ENCODE results near the gene NUP98. TPM values are rescaled to one million over a fixed set of nuclear protein-coding genes. Genes with fewer than 3 reads are reported as not detected.
"Not testable (repeated sequence)": the region's sequence is repeated elsewhere in the genome, so short reads cannot be mapped to it uniquely, and the experiment has no call there.

NUP98 gene
- total RNA-seq, 2 donors from 2014 or later = 135 to 216 TPM

GRCh38 chr11:3660960-3661359, 136.4 kb downstream of the NUP98 start:
- H3K4me3 ChIP-seq = no peak overlapping the region
- H3K9me3 ChIP-seq = no peaks in the 10 kb centered on the region
- ATAC-seq (ENCODE audit: insufficient number of reproducible peaks, low FRiP score, low read depth) (no peak), DNase-seq (ENCODE audit: low spot score) (no peak)
- H3K4me1 ChIP-seq (ENCODE audit: control insufficient read depth in 1 of 2, low read depth in 2 of 2) = no peaks in the 10 kb centered on the region
- TF ChIP-seq CTCF (IDR thresholded peaks at IDR 0.05) = no peak
- peaks cover 6% of the 10 kb centered on the region for H3K36me3 ChIP-seq
- no peaks in the 10 kb centered on the region for H3K27me3 ChIP-seq (replicated peaks; ENCODE audit: insufficient read depth)
- H3K27ac ChIP-seq = no peak overlapping the region

GRCh38 chr11:3659595-3660515, 137.5 kb downstream of the NUP98 start:
- Histone ChIP-seq H3K36me3 (no peaks in the 10 kb centered on the region), H3K27ac (no peak overlapping the region), H3K4me3 (no peak overlapping the region), H3K9me3 (no peaks in the 10 kb centered on the region), H3K27me3 (replicated peaks; ENCODE audit: insufficient read depth) (no peaks in the 10 kb centered on the region), H3K4me1 (ENCODE audit: control insufficient read depth in 1 of 2, low read depth in 2 of 2) (no peaks in the 10 kb centered on the region)
- DNase-seq (ENCODE audit: low spot score) = no peak
- ATAC-seq (ENCODE audit: insufficient number of reproducible peaks, low FRiP score, low read depth) = no peak
- TF ChIP-seq CTCF (IDR thresholded peaks at IDR 0.05) = no peak

- DNase-seq (ENCODE audit: low spot score) = no peak
- H3K27ac ChIP-seq = no peak overlapping the region
- H3K4me1 ChIP-seq (ENCODE audit: control insufficient read depth in 1 of 2, low read depth in 2 of 2) = no peaks in the 10 kb centered on the region
- ATAC-seq (ENCODE audit: insufficient number of reproducible peaks, low FRiP score, low read depth) = no peak
- no peaks in the 10 kb centered on the region for H3K27me3 ChIP-seq (replicated peaks; ENCODE audit: insufficient read depth)
- no peak for TF ChIP-seq CTCF (IDR thresholded peaks at IDR 0.05)
- no peaks in the 10 kb centered on the region for H3K9me3 ChIP-seq
- H3K4me3 ChIP-seq = no peak overlapping the region
- no peaks in the 10 kb centered on the region for H3K36me3 ChIP-seq
Measured at GRCh38 chr11:3658252-3658651, 139.1 kb downstream of the NUP98 start.

GRCh38 chr11:3657331-3657730, 140.0 kb downstream of the NUP98 start:
- H3K27me3 ChIP-seq (replicated peaks; ENCODE audit: insufficient read depth); H3K27ac ChIP-seq; H3K4me1 ChIP-seq (ENCODE audit: control insufficient read depth in 1 of 2, low read depth in 2 of 2); H3K36me3 ChIP-seq; DNase-seq (ENCODE audit: low spot score); H3K9me3 ChIP-seq; H3K4me3 ChIP-seq; ATAC-seq (ENCODE audit: insufficient number of reproducible peaks, low FRiP score, low read depth): not testable (repeated sequence)

GRCh38 chr11:3655547-3655946, 141.8 kb downstream of the NUP98 start:
- no peak overlapping the region for H3K27ac ChIP-seq
- no peak for ATAC-seq (ENCODE audit: insufficient number of reproducible peaks, low FRiP score, low read depth)
- no peak overlapping the region for H3K4me3 ChIP-seq
- H3K4me1 ChIP-seq (ENCODE audit: control insufficient read depth in 1 of 2, low read depth in 2 of 2) = no peaks in the 10 kb centered on the region
- DNase-seq (ENCODE audit: low spot score) = no peak
- no peaks in the 10 kb centered on the region for H3K9me3 ChIP-seq
- no peaks in the 10 kb centered on the region for H3K36me3 ChIP-seq
- TF ChIP-seq CTCF (IDR thresholded peaks at IDR 0.05) = no peak
- no peaks in the 10 kb centered on the region for H3K27me3 ChIP-seq (replicated peaks; ENCODE audit: insufficient read depth)

- not testable (repeated sequence) for H3K27ac ChIP-seq, H3K9me3 ChIP-seq
Measured at GRCh38 chr11:3652514-3652913, 144.8 kb downstream of the NUP98 start.

GRCh38 chr11:3649374-3649773, 148.0 kb downstream of the NUP98 start:
- H3K4me3 ChIP-seq; H3K4me1 ChIP-seq (ENCODE audit: control insufficient read depth in 1 of 2, low read depth in 2 of 2); ATAC-seq (ENCODE audit: insufficient number of reproducible peaks, low FRiP score, low read depth); H3K27me3 ChIP-seq (replicated peaks; ENCODE audit: insufficient read depth); H3K9me3 ChIP-seq; H3K36me3 ChIP-seq; DNase-seq (ENCODE audit: low spot score); H3K27ac ChIP-seq: not testable (repeated sequence)

More at GRCh38 chr11:3652514-3652913, 144.8 kb downstream of the NUP98 start:
- not testable (repeated sequence) for ATAC-seq (ENCODE audit: insufficient number of reproducible peaks, low FRiP score, low read depth); H3K36me3 ChIP-seq; H3K4me1 ChIP-seq (ENCODE audit: control insufficient read depth in 1 of 2, low read depth in 2 of 2); H3K27me3 ChIP-seq (replicated peaks; ENCODE audit: insufficient read depth); DNase-seq (ENCODE audit: low spot score); H3K4me3 ChIP-seq

- H3K4me3 ChIP-seq; ATAC-seq (ENCODE audit: insufficient number of reproducible peaks, low FRiP score, low read depth); H3K27me3 ChIP-seq (replicated peaks; ENCODE audit: insufficient read depth); H3K36me3 ChIP-seq; H3K9me3 ChIP-seq; H3K4me1 ChIP-seq (ENCODE audit: control insufficient read depth in 1 of 2, low read depth in 2 of 2); H3K27ac ChIP-seq; DNase-seq (ENCODE audit: low spot score): not testable (repeated sequence)
Measured at GRCh38 chr11:3648843-3649242, 148.5 kb downstream of the NUP98 start.
